Anterior cingulate cortex (tissue), 58 donors: ENCODE results near the gene GLRA3.
"Not testable (repeated sequence)": the region's sequence is repeated elsewhere in the genome, so short reads cannot be mapped to it uniquely, and the experiment has no call there.

Experiments used
- DNase-seq, 58 donors: peaks; one replicate each; lab custom pipeline; 2025; lab: John Stamatoyannopoulos, UW

Gene GLRA3

GRCh38 chr4:174669270-174669669 lies 159.8 kb downstream of the GLRA3 start:
- DNase-seq = no peak

GRCh38 chr4:174665799-174666198 lies 163.2 kb downstream of the GLRA3 start:
- DNase-seq = no peak

- no peak for DNase-seq
Observed at GRCh38 chr4:174663216-174663615, 165.8 kb downstream of the GLRA3 start.

GRCh38 chr4:174658246-174658645 lies 170.8 kb downstream of the GLRA3 start:
- DNase-seq = no peak

GRCh38 chr4:174657472-174657871 lies 171.6 kb downstream of the GLRA3 start:
- no peak for DNase-seq

- no peak for DNase-seq
Observed at GRCh38 chr4:174654634-174655033, 174.4 kb downstream of the GLRA3 start.

GRCh38 chr4:174650711-174651355 lies 178.2 kb downstream of the GLRA3 start:
- no peak for DNase-seq

- DNase-seq = no peak
Observed at GRCh38 chr4:174648812-174649211, 180.2 kb downstream of the GLRA3 start.

GRCh38 chr4:174646326-174646725 lies 182.7 kb downstream of the GLRA3 start:
- no peak for DNase-seq

- DNase-seq = no peak
Observed at GRCh38 chr4:174640146-174640545, 188.9 kb downstream of the GLRA3 start.

GRCh38 chr4:174635732-174636131 lies 193.3 kb downstream of the GLRA3 start:
- DNase-seq = no peak

GRCh38 chr4:174633399-174633798 lies 195.6 kb downstream of the GLRA3 start:
- no peak for DNase-seq

GRCh38 chr4:174631901-174632758 lies 196.9 kb downstream of the GLRA3 start:
- peak in 1 of 58 donors; percentile 12 for DNase-seq

GRCh38 chr4:174629907-174630450 lies 199.1 kb downstream of the GLRA3 start:
- not testable (repeated sequence) for DNase-seq

- DNase-seq = no peak
Observed at GRCh38 chr4:174629265-174629664, 199.8 kb downstream of the GLRA3 start.

- peak in 17 of 58 donors; percentile 0 to 52 (median 10) for DNase-seq
Observed at GRCh38 chr4:174628191-174628590, 200.9 kb downstream of the GLRA3 start.

GRCh38 chr4:174627473-174627872 lies 201.6 kb downstream of the GLRA3 start:
- DNase-seq = no peak

GRCh38 chr4:174626342-174627008 lies 202.6 kb downstream of the GLRA3 start:
- DNase-seq = no peak

GRCh38 chr4:174616661-174617060 lies 212.4 kb downstream of the GLRA3 start:
- DNase-seq = no peak

- no peak for DNase-seq
Observed at GRCh38 chr4:174613979-174614378, 215.1 kb downstream of the GLRA3 start.

- DNase-seq = no peak
Observed at GRCh38 chr4:174611792-174612191, 217.3 kb downstream of the GLRA3 start.
